IMR-90 (cell line): ENCODE results near the gene NHEJ1. TPM values are rescaled to one million over a fixed set of nuclear protein-coding genes. Genes with fewer than 3 reads are reported as not detected.

ENCODE experiments used
- ATAC-seq: fragments of 200-7000 bp; cut with Tn5 transposase; 2 replicates; pipeline ENCODE4 v1.9.1; 2020; ENCODE audit warnings: low read depth, mild to moderate bottlenecking, moderate library complexity
- BruUV-seq: library from RNA; stranded (reverse); fragments of 400-500 nt; replicated peaks from 2 replicates; lab custom pipeline; 2021; lab: Mats Ljungman, UMichigan
- CTCF ChIA-PET: fragments of 300-600 bp; formaldehyde crosslinking; extraction: SDS; loops from one replicate; lab custom pipeline; 2021; ENCODE audit warnings: antibody characterized with exemption; lab: Yijun Ruan, JAX
- POLR2A ChIA-PET: fragments of 300-600 bp; sonication (Branson Sonifier 250); formaldehyde crosslinking; loops from one replicate; lab custom pipeline; 2022; ENCODE audit warnings: antibody characterized with exemption; ENCODE audit not compliant: unreplicated experiment; lab: Charles Lee
- DNase-seq: peaks from one replicate; pipeline ENCODE4 v3.0.0; 2013
- H2AFZ ChIP-seq: replicated peaks from 2 replicates; pipeline ENCODE3; 2013; ENCODE audit warnings: low read length, mild to moderate bottlenecking; ENCODE audit not compliant: poor library complexity
- H2AK5ac ChIP-seq: 2 replicates; pipeline ENCODE4 v1.6.1; 2013; ENCODE audit warnings: low read depth, low read length, inconsistent platforms
- H2AK9ac ChIP-seq: replicated peaks from 2 replicates; pipeline ENCODE3; 2013; ENCODE audit warnings: mild to moderate bottlenecking, low read depth, low read length, moderate library complexity; ENCODE audit not compliant: poor library complexity
- H2BK120ac ChIP-seq: 2 replicates; pipeline ENCODE4 v1.6.1; 2013; ENCODE audit warnings: low read depth, low read length, inconsistent platforms
- H2BK15ac ChIP-seq: 3 replicates; pipeline ENCODE4 v1.6.1; 2013; ENCODE audit warnings: low read depth, low read length, inconsistent platforms
- H2BK20ac ChIP-seq: 2 replicates; pipeline ENCODE4 v1.6.1; 2013; ENCODE audit warnings: low read depth, mild to moderate bottlenecking, inconsistent platforms, low read length, moderate library complexity
- H2BK5ac ChIP-seq: 2 replicates; pipeline ENCODE4 v1.6.1; 2013; ENCODE audit warnings: mild to moderate bottlenecking, low read depth, low read length, inconsistent platforms; ENCODE audit not compliant: poor library complexity, severe bottlenecking
- H3K14ac ChIP-seq: replicated peaks from 2 replicates; pipeline ENCODE4 v1.6.1; 2013; ENCODE audit warnings: low read depth, low read length, inconsistent platforms
- H3K18ac ChIP-seq: 2 replicates; pipeline ENCODE4 v1.6.1; 2013; ENCODE audit warnings: low read depth, low read length, control low read depth
- H3K23ac ChIP-seq: 2 replicates; pipeline ENCODE4 v1.6.1; 2013; ENCODE audit warnings: low read depth, low read length, inconsistent platforms
- H3K27ac ChIP-seq: 2 replicates; pipeline ENCODE4 v1.5.1; 2013; ENCODE audit warnings: mild to moderate bottlenecking, control low read depth, low read length; ENCODE audit not compliant: insufficient read depth
- H3K27me3 ChIP-seq: 2 replicates; pipeline ENCODE4 v1.6.1; 2013; ENCODE audit warnings: low read length; ENCODE audit not compliant: control insufficient read depth, insufficient read depth
- H3K36me3 ChIP-seq: 2 replicates; pipeline ENCODE4 v1.6.1; 2013; ENCODE audit warnings: low read length, mixed read lengths; ENCODE audit not compliant: control insufficient read depth, insufficient read depth
- H3K4ac ChIP-seq: 2 replicates; pipeline ENCODE4 v1.6.1; 2013; ENCODE audit warnings: low read depth, low read length, inconsistent platforms
- H3K4me1 ChIP-seq: 2 replicates; pipeline ENCODE4 v1.6.1; 2013; ENCODE audit warnings: low read length, mixed read lengths; ENCODE audit not compliant: control insufficient read depth, insufficient read depth
- H3K4me2 ChIP-seq: 2 replicates; pipeline ENCODE4 v1.6.1; 2013; ENCODE audit warnings: low read depth, mild to moderate bottlenecking, control low read depth, low read length, moderate library complexity
- H3K4me3 ChIP-seq: 2 replicates; pipeline ENCODE4 v1.5.1; 2013; ENCODE audit warnings: low read depth, mild to moderate bottlenecking, control low read depth, low read length, moderate library complexity; ENCODE audit not compliant: insufficient read depth
- H3K56ac ChIP-seq: 2 replicates; pipeline ENCODE4 v1.6.1; 2013; ENCODE audit warnings: low read length, inconsistent platforms; ENCODE audit not compliant: insufficient read depth; ENCODE audit errors: extremely low read depth
- H3K79me1 ChIP-seq, 2 experiments: 2 replicates each; pipeline ENCODE4 v1.6.1; 2013; ENCODE audit warnings: low read length in 2 of 2, inconsistent platforms in 1 of 2, low read depth in 1 of 2
- H3K9ac ChIP-seq: 2 replicates; pipeline ENCODE4 v1.6.1; 2013; ENCODE audit warnings: low read depth, low read length, control low read depth
- H3K9me1 ChIP-seq: 2 replicates; pipeline ENCODE4 v1.6.1; 2013; ENCODE audit warnings: low read length, inconsistent platforms; ENCODE audit not compliant: insufficient read depth
- H3K9me3 ChIP-seq: 2 replicates; pipeline ENCODE4 v1.6.1; 2013; ENCODE audit warnings: low read length; ENCODE audit not compliant: control insufficient read depth, insufficient read depth
- H4K20me1 ChIP-seq: 2 replicates; pipeline ENCODE4 v1.6.1; 2013; ENCODE audit warnings: low read length, inconsistent platforms; ENCODE audit not compliant: insufficient read depth
- H4K5ac ChIP-seq: 2 replicates; pipeline ENCODE4 v1.6.1; 2013; ENCODE audit warnings: mild to moderate bottlenecking, low read depth, low read length, control low read depth
- H4K8ac ChIP-seq, 2 experiments: 2 replicates each; pipeline ENCODE4 v1.6.1; 2013; ENCODE audit warnings: low read depth in 2 of 2, low read length in 2 of 2, control low read depth in 1 of 2, inconsistent platforms in 1 of 2
- H4K91ac ChIP-seq: 2 replicates; pipeline ENCODE4 v1.6.1; 2013; ENCODE audit warnings: low read depth, low read length, inconsistent platforms; ENCODE audit not compliant: insufficient read depth
- BHLHE40 ChIP-seq: fragments of 150-350 bp; IDR thresholded peaks from 2 replicates; pipeline ENCODE4 v1.6.1; 2016; ENCODE audit warnings: mild to moderate bottlenecking, low read depth, low read length
- CEBPB ChIP-seq: IDR thresholded peaks from 2 replicates; pipeline ENCODE4 v1.6.1; 2012; ENCODE audit warnings: low read depth, low read length, improper control_type of control experiment
- CHD1 ChIP-seq: IDR thresholded peaks from 2 replicates; pipeline ENCODE4 v1.6.1; 2012; ENCODE audit warnings: low read depth, low read length, improper control_type of control experiment
- MAFK ChIP-seq: IDR thresholded peaks from 2 replicates; pipeline ENCODE4 v1.6.1; 2012; ENCODE audit warnings: low read depth, low read length, improper control_type of control experiment
- MXI1 ChIP-seq: IDR thresholded peaks from 2 replicates; pipeline ENCODE4 v1.6.1; 2012; ENCODE audit warnings: low read depth, mild to moderate bottlenecking, low read length, moderate library complexity, borderline replicate concordance
- POLR2A ChIP-seq: IDR thresholded peaks from 2 replicates; pipeline ENCODE4 v1.6.1; 2012; ENCODE audit warnings: mild to moderate bottlenecking, low read depth, low read length
- RAD21 ChIP-seq: IDR thresholded peaks from 2 replicates; pipeline ENCODE4 v1.6.1; 2012; ENCODE audit warnings: low read length, improper control_type of control experiment
- RCOR1 ChIP-seq: IDR thresholded peaks from 2 replicates; pipeline ENCODE4 v1.6.1; 2012; ENCODE audit warnings: mild to moderate bottlenecking, low read length, improper control_type of control experiment; ENCODE audit not compliant: insufficient replicate concordance
- RFX5 ChIP-seq: IDR thresholded peaks from 2 replicates; pipeline ENCODE4 v1.8.0; 2012; ENCODE audit warnings: low read depth, mild to moderate bottlenecking, low read length, moderate library complexity
- WGBS, 2 experiments: methylation state at CpG; one replicate each; pipeline versions ENCODE4 v1.1.5 to v1.1.7; 2013; ENCODE audit warnings: missing lambda C conversion rate in 2 of 2; ENCODE audit not compliant: insufficient read length in 1 of 2; ENCODE audit errors: extremely low coverage in 2 of 2; 5-methylcytosine and 5-hydroxymethylcytosine counted together
- dilution Hi-C: fragments of 300-500 bp; cut with HindIII; formaldehyde crosslinking; loops from one replicate; pipeline ENCODE4 v1.14.3; 2018; ENCODE audit warnings: low sequenced_read_pairs; ENCODE audit not compliant: unreplicated experiment
- in situ Hi-C: fragments of 300-500 bp; cut with MboI; formaldehyde crosslinking; loops from 3 replicates; pipeline ENCODE4 v1.14.3; 2019; ENCODE audit warnings: low sequenced_read_pairs, inconsistent platforms, mixed read lengths
- intact Hi-C: fragments of 100-400 bp; cut with micrococcal nuclease; formaldehyde crosslinking; loops from 2 replicates; pipeline ENCODE4 v1.10.0; 2022
- polyA plus RNA-seq, 3 experiments: library from polyadenylated mRNA; depleted of rRNA; stranded (reverse); fragments of >200 nt; gene quantifications; 2 replicates each; pipeline ENCODE4 v1.2.3, GENCODE V29; 2012; ENCODE audit warnings: low replicate concordance in 1 of 3
- total RNA-seq: library from RNA; depleted of rRNA; stranded (reverse); fragments of >200 nt; gene quantifications from 2 replicates; pipeline ENCODE4 v1.2.3, GENCODE V29; 2012
- TF ChIP-seq, protein P1 (sequence below): fragments of 150-350 bp; IDR thresholded peaks from 2 replicates; pipeline ENCODE4 v1.6.1; 2016; ENCODE audit warnings: low read depth, mild to moderate bottlenecking, low read length, moderate library complexity, borderline replicate concordance
- TF ChIP-seq, protein P2 (sequence below): fragments of 150-350 bp; IDR thresholded peaks from 2 replicates; pipeline ENCODE4 v1.6.1; 2017; ENCODE audit warnings: mild to moderate bottlenecking, antibody characterized with exemption, low read length, low read depth
- TF ChIP-seq, protein P3 (sequence below): conservative IDR thresholded peaks from 2 replicates; pipeline ENCODE4 v1.5.1; 2012; ENCODE audit warnings: mild to moderate bottlenecking, low read depth, low read length, improper control_type of control experiment

NHEJ1 gene
- total and polyA plus RNA-seq, 2 of the 4 experiments (the other 2 are of a cell fraction): 12.5 to 23.1 TPM

DNA sequence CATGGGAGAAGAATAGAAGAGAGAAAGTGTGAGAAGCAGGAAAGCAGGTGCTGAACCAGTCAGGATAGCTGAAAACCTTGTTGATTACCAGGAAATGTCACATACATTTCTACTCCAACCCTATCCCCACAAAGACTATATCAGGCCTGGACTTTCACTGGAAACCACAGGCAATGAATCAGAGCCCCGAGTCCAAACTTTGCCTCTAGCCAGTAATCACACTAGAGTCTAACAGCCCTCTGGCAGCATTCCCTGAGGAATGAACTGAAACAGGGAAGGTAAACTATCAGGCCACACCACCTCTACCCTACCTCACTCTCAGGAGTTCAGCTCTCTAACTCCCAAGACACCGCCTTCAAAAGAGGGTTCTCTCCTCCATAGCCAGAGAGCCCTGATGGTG is 81.2 kb downstream of the NHEJ1 start:
- Histone ChIP-seq H3K18ac (no peak overlapping the region), H2AK9ac (no peak overlapping the region), H3K27me3 (no peaks in the 10 kb centered on the region; the same call in none of the 2 replicates), H3K36me3 (peaks cover 11% of the 10 kb centered on the region), H3K9me3 (no peaks in the 10 kb centered on the region), H3K27ac (no peak overlapping the region), H4K20me1 (peaks cover 12% of the 10 kb centered on the region; the same call in 1 of the 2 replicates), H3K56ac (no peak overlapping the region), H3K79me1 (no peaks in the 10 kb centered on the region), H3K9ac (no peak overlapping the region), H3K4ac (no peak overlapping the region), H4K91ac (no peak overlapping the region), H2BK20ac (no peak overlapping the region), H2AK5ac (no peak overlapping the region), H3K4me2 (no peak overlapping the region), H2BK5ac (no peak overlapping the region), H4K8ac (no peak overlapping the region), H3K23ac (no peak overlapping the region), H3K14ac (no peak overlapping the region), H3K4me1 (0 out of 2 replicates have a peak, but pooled peaks cover 2% of the 10 kb centered on the region), H4K5ac (no peak overlapping the region), H3K4me3 (no peak overlapping the region), H2BK120ac (no peak overlapping the region), H3K9me1 (peaks cover 4% of the 10 kb centered on the region; the same call in 1 of the 2 replicates), H2AFZ (no peak overlapping the region), H2BK15ac (no peak overlapping the region)
- no CpG with 5 or more reads among the region's 2 CpGs for WGBS, 2 experiments
- peak; percentile 62 for DNase-seq
- no peak for TF ChIP-seq RCOR1
- no peak for TF ChIP-seq CHD1
- TF ChIP-seq, protein P1, sequence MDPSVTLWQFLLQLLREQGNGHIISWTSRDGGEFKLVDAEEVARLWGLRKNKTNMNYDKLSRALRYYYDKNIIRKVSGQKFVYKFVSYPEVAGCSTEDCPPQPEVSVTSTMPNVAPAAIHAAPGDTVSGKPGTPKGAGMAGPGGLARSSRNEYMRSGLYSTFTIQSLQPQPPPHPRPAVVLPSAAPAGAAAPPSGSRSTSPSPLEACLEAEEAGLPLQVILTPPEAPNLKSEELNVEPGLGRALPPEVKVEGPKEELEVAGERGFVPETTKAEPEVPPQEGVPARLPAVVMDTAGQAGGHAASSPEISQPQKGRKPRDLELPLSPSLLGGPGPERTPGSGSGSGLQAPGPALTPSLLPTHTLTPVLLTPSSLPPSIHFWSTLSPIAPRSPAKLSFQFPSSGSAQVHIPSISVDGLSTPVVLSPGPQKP: no peak
- no peak for TF ChIP-seq BHLHE40
- no peak for TF ChIP-seq POLR2A
- TF ChIP-seq, protein P2, sequence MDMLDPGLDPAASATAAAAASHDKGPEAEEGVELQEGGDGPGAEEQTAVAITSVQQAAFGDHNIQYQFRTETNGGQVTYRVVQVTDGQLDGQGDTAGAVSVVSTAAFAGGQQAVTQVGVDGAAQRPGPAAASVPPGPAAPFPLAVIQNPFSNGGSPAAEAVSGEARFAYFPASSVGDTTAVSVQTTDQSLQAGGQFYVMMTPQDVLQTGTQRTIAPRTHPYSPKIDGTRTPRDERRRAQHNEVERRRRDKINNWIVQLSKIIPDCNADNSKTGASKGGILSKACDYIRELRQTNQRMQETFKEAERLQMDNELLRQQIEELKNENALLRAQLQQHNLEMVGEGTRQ: no peak
- TF ChIP-seq MAFK: no peak
- TF ChIP-seq RFX5: no peak
- TF ChIP-seq MXI1: no peak
- TF ChIP-seq, protein P3, sequence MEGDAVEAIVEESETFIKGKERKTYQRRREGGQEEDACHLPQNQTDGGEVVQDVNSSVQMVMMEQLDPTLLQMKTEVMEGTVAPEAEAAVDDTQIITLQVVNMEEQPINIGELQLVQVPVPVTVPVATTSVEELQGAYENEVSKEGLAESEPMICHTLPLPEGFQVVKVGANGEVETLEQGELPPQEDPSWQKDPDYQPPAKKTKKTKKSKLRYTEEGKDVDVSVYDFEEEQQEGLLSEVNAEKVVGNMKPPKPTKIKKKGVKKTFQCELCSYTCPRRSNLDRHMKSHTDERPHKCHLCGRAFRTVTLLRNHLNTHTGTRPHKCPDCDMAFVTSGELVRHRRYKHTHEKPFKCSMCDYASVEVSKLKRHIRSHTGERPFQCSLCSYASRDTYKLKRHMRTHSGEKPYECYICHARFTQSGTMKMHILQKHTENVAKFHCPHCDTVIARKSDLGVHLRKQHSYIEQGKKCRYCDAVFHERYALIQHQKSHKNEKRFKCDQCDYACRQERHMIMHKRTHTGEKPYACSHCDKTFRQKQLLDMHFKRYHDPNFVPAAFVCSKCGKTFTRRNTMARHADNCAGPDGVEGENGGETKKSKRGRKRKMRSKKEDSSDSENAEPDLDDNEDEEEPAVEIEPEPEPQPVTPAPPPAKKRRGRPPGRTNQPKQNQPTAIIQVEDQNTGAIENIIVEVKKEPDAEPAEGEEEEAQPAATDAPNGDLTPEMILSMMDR: no peak
- TF ChIP-seq CEBPB: no peak
- no peak for TF ChIP-seq RAD21
- ChIA-PET POLR2A (no interaction called here), CTCF (no interaction called here)
- intact Hi-C loops: no loop called here
- dilution Hi-C loops: no loop called here
- in situ Hi-C loops: no loop called here
- BruUV-seq: no TSS peak
- ATAC-seq: peak; percentile 88
